Cardiac septum (tissue), 1 donor: ENCODE measurements around the gene PDE9A. TPM values are rescaled to one million over a fixed set of nuclear protein-coding genes. Genes with fewer than 3 reads are reported as not detected.
"Not testable (repeated sequence)": the region's sequence is repeated elsewhere in the genome, so short reads cannot be mapped to it uniquely, and the experiment has no call there.

Source experiments
- DNase-seq: peaks from one replicate; pipeline ENCODE4 v3.0.0-alpha.2; 2020; ENCODE audit warnings: low spot score
- intact Hi-C: fragments of 100-400 bp; cut with DNase I; formaldehyde crosslinking; loops from one replicate; pipeline ENCODE4 v1.14.0; 2022
- total RNA-seq: library from RNA; stranded (reverse); fragmentation: NEBNext Ultra II Directional; extraction: Animal tissue kit (Norgen Biotek cat#: 25700); gene quantifications from one replicate; pipeline ENCODE4 v1.2.1, GENCODE V29; 2021
- donor health status: DM: no; HTN: no; CAD: no.

PDE9A gene
- total RNA-seq, 1 donor from 2014 or later, result 1.1 TPM

DNA sequence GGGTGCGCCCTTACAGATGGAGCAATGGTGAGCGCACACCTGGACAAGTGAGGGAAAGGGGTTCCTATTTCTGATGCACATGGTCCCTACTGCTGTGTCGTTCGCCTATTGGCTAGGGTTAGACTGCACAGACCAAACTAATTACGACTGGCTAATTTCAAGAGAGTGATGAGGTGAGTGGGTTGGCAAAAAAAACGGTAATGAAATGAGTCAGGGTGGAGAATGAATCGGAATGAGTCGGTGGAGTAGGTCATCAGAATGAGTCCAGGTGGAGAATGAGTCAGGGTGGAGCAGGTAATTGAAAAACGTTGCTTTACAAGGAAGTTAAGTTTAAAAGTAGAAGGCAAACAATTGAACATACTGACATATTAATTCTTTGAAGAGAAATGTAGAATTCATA is 146.1 kb downstream of the PDE9A start:
- DNase-seq, result no peak
- intact Hi-C loops, result no loop called here

DNA sequence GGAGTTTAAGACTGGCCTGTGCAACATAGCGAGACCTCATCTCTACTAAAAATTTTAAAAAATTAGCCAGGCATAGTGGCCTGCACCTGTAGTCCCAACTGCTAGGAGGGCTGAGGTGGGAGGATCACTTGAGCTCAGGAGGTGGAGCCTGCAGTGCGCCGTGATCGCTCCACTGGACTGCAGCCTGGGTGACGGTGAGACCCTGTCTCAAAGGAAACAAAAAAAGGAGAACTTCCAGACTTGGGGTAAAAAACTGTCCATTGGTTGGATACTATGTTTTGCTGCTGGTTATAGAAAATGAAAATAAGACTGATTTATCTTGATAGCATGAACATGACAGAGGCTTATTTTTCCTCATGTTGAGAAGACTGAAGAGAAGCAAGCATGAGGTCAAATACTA is 146.5 kb downstream of the PDE9A start:
- no peak for DNase-seq
- intact Hi-C loops, result no loop called here

DNA sequence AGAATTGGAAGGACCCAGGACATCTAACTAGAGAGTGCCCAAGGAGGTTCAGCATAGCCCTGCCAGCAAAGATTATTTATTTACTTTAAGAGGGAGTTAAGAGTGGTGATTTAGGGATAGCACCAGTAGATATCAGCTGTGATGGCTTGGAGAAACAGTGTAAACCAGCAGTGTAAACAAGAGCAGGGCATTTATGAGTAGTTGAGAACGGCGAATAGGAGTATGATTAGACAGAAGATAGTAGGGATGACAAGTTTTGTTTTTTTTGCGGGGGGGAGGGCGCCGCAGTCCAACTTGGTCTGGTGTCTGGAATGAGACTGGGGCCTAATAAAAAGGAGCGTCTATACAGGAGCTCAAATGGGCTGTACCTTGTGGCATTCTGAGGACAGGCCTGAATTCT is 148.2 kb downstream of the PDE9A start:
- DNase-seq, intact Hi-C loops: not testable (repeated sequence)

DNA sequence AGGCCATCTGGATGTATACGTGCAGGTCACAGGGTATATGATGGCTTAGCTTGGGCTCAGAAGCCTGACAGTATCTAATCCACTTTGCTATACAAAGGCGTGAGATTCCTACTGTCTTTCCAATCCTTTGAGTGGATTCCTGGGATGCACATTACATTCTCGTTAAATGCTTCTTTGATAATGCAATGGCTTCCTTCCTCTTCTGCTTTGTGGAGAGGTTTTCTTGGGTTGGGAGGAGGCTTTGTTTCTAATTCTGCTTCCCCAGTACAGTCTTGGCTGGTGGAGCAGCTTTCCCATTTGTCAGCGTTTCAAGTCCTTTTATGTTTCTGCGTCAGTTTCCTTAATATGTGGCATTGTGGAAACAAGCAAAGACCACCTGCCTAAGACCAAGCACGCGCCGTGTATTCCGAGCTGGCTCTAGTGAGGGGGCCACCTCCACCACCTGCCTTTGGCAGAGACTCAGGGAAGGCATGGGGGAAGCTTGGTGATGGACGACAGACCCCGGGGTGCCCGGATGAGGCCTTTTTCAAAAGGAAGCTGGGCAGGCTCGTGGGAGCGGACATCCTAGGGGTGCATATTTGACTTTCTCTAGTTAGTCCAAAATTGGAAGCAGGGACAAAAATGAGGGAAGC is 153.2 kb downstream of the PDE9A start:
- DNase-seq, result no peak
- intact Hi-C loops, result no loop called here

DNA sequence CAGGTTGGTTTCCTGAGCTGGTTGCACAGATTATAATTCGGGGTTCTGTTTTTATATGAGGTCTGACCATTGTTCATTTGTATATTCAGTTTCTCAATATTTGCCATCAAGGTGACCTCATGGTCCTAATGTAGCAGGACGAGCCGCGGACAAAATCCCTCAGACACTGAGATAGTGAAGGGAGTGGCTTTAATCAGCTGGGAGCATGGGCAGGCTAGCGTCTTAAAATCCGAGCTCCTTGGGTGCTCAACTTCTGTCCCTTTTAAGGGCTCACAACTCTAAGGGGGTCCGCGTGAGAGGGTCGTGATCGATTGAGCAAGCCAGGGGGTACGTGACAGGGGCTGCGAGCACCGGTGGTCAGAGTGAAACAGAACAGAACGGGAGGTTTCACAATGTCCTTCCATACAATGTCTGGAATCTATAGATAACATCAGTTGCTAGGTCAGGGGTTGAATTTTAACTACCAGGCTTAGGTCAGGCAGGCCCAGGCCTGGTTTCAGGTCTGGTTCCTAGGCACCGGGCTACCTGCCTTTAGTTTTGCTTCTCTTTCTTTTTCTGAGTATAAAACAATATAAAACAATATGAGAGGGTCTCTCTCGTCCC is 154.0 kb downstream of the PDE9A start:
- DNase-seq, intact Hi-C loops: not testable (repeated sequence)

DNA sequence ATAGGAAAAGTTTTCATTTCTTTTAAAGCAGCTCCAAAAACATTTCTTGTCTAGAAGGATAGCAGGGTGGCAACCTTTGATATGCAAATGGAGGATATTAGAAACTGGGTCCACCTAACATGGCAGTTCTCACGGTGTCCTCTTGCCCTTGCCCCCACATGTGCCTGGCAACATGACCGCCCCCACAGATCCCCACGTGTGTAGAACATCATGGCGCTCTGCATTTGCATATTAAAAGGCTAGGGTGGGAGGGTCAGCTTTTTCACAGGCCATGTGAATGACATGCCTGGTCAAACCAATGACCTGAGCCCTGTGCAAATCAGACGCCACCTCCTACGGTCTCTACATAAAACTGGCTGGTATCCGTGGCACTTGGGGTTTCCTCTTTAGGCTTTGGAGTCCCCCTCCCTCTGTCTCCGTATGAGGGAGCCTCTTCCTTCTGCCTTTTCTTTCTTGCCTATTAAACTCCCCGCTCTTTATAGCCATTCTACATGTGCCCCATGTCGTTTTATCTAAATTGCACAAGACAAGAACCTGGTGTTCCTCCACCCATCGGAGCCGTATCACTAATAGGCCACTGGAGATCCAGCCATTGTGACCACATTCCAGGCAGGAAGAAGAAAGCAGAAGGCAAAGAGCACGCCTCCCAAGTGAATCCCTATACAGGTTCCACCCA is 154.7 kb downstream of the PDE9A start:
- intact Hi-C loops, result no loop called here
- no peak for DNase-seq

DNA sequence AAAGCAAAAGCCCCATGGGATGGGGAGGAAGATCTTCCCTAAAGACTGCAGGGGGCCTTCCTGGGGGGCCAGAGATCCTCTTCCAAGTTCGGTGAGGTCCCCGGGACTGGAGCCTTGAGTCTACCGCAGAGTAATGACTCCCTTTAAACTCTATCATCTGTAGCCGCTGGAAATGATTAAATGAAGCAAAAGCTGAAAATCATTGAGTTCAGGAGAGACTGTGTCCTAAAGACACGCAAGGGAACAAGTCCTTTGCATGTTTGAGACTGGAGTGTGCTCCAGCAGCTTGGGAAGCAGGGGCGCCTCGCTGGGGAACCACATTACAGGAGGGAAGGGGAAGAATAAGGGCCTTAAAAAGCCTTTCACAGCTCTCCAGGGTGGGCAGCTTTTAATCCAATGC is 155.8 kb downstream of the PDE9A start:
- intact Hi-C loops, result no loop called here
- DNase-seq, result no peak

DNA sequence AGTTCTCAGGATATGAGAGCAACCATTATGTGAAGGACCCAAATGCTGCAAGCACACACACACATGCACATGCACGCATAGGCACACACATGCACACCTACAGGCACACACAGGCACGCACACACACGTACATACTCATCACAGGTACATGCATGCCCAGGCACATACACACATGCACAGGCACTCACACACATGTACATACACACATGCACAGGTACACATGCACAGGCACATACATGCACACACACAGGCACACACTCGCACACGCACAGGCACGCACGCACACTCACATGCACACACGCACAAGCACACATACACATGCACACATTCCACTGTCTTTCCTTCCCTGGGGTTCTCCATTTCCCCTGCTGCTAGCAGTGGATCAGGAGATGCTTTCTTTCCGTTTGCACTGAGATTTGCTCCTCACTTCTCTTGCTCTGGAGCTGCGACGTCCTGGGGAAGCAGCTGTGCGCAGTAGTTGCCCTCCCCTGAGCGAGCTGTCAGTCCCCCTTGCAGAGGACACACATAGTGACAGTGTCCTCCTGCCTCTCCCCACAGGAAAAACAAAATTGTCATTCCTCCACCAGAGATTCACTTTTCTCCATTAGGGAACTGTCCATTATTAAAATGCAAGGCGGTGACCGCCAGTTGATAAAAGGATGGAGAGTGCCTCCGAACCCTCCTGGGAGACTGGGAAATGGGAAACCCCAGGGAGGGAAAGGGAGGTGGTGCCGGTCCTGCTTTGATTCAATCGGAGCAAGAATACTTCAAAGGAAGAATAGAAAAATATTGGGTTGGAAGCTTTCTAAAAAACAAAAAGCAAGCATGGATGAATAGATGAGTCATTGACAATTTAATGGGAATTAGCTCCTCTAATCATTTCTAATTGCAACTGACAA is 156.4 kb downstream of the PDE9A start:
- no peak for DNase-seq
- intact Hi-C loops, result loop anchor here (10.0 kb wide), 1 partner anchor 665 kb away; no protein-coding TSS in a partner anchor

DNA sequence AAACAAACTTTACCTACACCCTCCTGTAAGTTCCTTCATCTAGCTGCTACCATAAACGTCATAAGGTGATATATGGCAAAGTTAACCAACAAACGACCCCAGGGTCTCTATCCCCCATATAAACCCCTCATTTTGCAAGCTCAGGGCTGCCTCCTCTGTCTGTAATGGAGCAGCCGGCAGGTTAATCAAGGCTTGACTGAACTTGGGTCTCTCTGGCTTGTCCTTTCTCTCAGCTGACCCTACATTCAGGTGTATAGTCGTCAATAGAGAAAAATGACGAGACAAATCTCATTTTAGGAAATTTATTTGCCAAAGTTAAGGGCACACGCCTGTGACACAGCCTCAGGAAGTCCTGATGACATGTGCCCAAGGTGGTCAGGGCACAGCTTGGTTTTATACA is 158.5 kb downstream of the PDE9A start:
- intact Hi-C loops, result loop anchor here (10.0 kb wide), 1 partner anchor 667 kb away; no protein-coding TSS in a partner anchor
- no peak for DNase-seq

DNA sequence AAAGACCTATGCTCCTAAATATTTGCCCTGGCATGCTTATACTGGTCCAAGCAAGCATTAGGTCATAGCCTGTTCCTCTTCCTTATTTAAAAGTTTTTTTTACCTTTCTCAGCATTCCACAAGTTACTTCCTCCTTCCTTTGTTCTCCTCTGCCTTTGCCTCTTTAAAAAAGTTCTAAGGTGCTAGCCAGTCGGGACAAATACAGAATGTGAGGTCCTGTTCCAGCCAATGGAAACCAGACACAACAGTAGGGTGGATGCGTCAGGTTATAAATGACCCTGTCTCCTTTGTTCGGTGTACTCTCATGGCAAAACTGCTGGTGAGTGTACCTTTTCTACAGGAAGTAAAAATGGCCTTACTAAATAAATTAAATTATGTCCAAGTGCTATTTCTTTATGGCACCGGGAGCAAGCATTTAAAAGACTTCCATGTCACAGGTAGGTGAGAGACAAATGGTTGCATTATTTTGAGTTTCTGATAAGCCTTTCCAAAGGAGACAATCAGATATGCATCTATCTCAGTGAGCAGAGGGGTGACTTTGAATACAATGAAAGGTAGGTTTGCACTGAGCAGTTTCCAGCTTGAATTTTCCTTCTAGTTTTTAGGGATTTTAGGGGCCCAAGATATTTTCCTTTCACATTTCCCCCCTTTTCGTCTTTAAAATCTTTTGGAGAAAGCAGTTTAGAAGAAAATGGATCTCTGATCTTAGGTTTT is 159.3 kb downstream of the PDE9A start:
- intact Hi-C loops, result loop anchor here (10.0 kb wide), 1 partner anchor 668 kb away; no protein-coding TSS in a partner anchor
- not testable (repeated sequence) for DNase-seq

DNA sequence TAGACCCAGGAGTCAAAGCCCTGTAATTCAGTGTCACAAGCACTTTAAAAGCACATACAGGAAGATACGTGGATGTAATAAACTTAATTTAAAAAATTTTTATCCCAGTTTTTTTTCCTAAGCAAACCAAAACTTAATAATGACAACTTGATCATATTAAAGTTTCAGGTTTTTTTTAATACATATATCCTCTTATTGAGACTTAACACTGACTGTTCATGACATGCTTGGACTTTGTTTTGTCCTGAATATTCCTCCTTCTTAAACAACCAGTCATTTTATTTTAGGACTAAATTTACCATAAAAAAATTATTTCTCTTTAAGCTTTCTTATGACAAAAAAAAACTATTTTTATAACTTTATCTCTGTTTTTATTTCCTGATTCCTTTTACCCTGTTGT is 161.8 kb downstream of the PDE9A start:
- intact Hi-C loops, result loop anchor here (5.0 to 10.0 kb wide), 2 partner anchors 163 to 670 kb away; partner anchors contain the start of gene PDE9A
- DNase-seq, result no peak

DNA sequence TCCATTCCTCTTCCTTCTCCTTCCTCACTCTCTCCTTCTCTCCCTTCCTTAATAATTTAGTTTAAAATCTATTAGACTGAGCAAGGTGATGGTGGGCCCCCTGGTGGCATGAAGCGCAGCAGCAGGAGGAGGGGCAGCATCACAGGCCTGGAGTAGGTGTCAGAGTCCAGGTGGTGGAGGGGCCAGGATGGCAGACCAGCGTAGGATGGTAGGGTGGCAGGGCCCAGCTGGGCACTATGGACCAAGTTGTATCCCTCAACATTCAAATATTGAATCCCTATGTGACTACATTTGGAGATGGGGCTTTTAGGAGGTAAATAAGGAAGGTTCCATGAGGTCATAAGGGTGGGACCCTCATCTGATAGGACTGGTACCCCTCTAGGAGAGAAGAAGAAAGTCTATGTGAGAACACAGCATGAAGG is 164.9 kb downstream of the PDE9A start:
- intact Hi-C loops, result loop anchor here (2.0 to 10.0 kb wide), 3 partner anchors 166 to 674 kb away; partner anchors contain the start of gene PDE9A
- peak; percentile 86 for DNase-seq

DNA sequence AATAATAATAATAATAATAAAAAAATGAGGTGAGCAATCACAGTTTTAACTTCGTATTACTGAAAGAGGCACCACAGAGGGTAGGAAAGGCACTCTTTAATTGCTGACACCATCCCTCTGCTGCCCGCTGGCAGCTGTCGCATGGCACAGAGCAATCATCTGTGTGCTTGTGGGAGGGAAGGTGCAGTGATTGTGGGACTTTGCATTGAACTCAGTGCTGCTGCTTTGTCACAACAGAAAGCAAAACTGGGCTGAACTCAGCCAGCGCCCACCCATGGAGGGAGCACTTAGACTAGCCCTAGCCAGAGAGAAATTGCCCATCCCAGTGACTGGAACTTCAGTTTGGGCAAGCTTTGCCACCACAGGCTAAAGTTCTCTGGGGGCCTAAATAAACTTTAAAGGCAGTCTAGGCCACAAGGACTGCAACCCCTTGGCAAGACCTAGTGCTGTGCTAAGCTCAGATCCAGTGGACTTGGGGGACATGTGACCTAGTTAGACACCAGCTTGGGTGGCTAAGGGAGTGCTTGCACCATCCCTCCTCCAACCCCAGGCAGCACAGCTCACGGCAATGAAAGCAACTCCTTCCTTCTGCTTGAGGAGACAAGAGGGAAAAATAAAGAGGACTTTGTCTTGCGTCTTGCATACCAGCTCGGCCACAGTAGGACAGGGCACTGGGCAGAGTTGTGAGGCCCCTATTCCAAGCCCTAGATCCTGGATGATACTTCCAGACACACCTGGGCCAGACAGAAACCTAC is 166.6 kb downstream of the PDE9A start:
- no peak for DNase-seq
- intact Hi-C loops, result loop anchor here (2.0 to 10.0 kb wide), 3 partner anchors 168 to 675 kb away; partner anchors contain the start of gene PDE9A

DNA sequence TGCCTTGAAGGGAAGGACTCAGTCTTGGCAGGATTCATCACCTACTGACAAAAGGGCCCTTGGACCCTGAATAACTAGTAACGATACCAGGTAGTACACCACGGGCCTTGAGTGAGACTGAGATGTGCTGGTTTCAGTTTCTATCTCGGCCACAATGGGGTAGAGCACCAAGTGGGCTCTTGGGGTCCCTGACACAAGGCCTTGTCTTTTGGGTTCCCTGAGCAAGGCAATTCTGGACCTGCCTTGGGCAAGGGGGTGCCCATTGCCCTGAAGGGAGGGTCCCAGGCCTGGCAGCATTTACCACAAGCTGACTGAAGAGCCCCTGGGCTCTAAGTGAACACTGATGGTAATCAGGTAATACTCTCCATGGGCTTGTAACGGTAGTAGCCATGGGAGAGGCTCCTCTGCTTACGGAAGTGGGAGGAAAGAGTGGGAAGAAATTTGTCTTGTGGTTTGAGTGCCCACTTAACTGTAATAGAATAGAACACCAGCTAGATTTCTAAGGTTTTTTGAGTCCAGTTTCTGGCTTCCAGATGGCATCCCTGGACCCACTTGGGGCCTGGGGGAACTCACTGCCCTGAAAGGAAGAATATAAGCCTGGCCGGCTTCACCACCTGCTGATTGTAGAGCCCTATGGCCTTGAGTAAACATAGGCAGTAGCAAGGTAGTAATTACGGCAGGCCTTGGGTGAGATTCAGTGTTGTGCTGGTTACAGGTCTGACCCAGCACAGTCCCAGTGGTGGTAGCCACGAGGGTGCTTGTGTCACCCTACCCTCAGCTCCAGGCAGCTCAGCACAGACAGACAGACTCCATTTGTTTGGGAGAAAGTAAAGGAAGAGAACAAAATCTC is 167.4 kb downstream of the PDE9A start:
- intact Hi-C loops, result no loop called here
- no peak for DNase-seq
